ENCODE results near the gene ATP5ME.
A peak's percentile ranks its signal among the peaks of the same experiment; 100 is the strongest.

Gene ATP5ME

DNA sequence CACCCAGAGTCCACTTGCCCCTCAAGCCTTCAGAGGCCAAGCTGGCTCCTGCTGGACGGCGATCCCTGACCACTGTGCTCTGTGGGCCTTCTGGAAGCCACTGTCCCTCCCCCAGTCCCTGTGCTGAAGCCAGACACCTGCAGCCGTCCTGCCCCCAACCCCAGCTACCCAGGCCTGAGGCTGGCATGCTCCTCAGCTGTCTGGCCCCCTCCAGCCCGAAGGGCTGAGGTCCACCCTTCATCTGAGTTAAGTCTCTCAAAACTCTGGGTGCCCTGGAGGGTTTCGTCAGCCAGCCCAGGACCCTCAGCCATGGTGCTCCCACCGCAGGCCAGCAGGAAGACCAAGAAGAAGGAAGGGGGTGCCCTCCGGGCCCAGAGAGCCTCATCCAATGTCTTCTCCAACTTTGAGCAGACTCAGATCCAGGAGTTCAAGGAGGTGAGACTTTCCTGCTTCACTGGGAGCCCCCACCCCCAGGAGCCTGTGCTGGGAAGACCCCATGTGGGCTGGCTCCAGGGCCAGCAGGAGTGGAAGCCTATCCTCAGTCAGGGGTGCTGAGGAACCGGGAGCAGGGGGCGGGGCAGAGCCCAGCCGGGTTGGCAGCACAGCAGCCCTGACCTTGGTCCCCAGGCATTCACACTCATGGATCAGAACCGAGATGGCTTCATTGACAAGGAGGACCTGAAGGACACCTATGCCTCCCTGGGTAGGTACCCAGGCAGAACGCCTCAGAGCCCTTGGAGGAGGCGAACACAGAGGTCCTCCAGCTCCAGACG, 4.4 kb upstream of the ATP5ME start:
- H3K4me3 ChIP-seq (ENCODE audit: low read length): no peak overlapping the region
- TF ChIP-seq, protein P1, sequence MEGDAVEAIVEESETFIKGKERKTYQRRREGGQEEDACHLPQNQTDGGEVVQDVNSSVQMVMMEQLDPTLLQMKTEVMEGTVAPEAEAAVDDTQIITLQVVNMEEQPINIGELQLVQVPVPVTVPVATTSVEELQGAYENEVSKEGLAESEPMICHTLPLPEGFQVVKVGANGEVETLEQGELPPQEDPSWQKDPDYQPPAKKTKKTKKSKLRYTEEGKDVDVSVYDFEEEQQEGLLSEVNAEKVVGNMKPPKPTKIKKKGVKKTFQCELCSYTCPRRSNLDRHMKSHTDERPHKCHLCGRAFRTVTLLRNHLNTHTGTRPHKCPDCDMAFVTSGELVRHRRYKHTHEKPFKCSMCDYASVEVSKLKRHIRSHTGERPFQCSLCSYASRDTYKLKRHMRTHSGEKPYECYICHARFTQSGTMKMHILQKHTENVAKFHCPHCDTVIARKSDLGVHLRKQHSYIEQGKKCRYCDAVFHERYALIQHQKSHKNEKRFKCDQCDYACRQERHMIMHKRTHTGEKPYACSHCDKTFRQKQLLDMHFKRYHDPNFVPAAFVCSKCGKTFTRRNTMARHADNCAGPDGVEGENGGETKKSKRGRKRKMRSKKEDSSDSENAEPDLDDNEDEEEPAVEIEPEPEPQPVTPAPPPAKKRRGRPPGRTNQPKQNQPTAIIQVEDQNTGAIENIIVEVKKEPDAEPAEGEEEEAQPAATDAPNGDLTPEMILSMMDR (IDR thresholded peaks at IDR 0.05; ENCODE audit: insufficient read depth, low read depth, low read length, missing control alignments): no peak
- no peak for DNase-seq (ENCODE audit: low read depth)

DNA sequence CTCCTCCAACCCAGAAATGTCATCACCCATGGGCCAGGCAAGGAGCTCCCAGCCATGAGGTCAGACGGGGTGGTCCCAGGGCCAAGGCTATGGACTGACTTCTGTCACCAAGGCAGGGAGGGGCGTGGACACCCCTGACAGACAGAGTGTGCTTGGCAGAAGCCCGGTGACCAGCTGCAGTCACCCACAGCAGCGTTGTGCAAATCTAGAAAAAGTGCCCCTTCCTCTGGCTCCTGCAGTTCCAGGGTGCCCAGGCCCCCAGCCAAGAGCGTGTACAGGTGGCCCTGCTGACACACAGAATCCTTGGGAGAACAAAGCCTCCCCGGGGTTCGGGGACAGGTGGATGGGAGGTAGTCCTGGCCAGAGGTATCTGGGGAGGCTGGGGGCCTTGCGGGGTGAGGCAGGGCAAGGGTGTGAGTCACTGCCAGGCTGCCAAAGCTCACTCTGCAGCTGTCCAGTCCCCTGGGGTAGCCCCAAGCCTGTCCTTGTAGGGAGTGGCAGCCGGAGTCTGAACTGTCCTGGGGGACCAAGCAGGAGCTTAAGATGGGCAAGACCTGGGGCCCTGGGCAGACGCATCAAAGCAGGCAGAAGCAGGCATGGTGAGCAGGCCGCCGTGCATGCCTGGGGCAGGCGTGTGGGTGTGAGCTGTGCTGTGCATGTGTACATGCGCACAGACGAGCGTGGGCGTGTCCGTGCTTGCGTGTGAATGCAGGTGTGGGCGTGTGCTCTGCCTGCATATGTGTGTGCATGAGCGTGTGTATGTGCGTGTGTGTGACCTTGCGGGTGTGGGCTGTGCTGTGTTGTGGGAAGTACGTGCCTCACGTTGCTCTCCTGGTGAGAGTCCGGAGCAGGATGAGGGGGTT, 3.6 kb upstream of the ATP5ME start:
- peak; percentile 94 for DNase-seq (ENCODE audit: low read depth)
- TF ChIP-seq, protein P1 (IDR thresholded peaks at IDR 0.05; ENCODE audit: insufficient read depth, low read depth, low read length, missing control alignments): no peak

DNA sequence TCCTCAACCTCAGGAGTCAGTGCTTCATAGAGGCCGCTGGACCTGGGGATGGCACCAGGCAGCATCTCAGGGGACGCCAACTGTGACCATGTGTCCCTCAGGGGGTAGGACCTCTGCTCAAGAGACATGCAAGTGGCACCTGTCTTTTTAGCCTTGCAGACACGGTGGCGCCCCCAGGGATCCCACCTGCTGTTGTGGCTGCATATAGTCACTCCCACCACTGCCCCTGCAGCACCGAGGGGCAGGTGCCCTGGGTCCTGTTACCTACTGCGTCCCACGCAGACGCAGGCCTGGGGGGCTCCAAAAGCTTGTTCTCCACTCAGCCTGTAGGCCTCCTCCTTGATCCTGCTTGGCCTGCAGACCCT, 2.8 kb upstream of the ATP5ME start:
- TF ChIP-seq, protein P1 (IDR thresholded peaks at IDR 0.05; ENCODE audit: insufficient read depth, low read depth, low read length, missing control alignments): no peak
- H3K4me3 ChIP-seq (ENCODE audit: low read length): no peak overlapping the region

More for the DNA sequence above, 3.6 kb upstream of the ATP5ME start:
- no peak overlapping the region for H3K4me3 ChIP-seq (ENCODE audit: low read length)

DNA sequence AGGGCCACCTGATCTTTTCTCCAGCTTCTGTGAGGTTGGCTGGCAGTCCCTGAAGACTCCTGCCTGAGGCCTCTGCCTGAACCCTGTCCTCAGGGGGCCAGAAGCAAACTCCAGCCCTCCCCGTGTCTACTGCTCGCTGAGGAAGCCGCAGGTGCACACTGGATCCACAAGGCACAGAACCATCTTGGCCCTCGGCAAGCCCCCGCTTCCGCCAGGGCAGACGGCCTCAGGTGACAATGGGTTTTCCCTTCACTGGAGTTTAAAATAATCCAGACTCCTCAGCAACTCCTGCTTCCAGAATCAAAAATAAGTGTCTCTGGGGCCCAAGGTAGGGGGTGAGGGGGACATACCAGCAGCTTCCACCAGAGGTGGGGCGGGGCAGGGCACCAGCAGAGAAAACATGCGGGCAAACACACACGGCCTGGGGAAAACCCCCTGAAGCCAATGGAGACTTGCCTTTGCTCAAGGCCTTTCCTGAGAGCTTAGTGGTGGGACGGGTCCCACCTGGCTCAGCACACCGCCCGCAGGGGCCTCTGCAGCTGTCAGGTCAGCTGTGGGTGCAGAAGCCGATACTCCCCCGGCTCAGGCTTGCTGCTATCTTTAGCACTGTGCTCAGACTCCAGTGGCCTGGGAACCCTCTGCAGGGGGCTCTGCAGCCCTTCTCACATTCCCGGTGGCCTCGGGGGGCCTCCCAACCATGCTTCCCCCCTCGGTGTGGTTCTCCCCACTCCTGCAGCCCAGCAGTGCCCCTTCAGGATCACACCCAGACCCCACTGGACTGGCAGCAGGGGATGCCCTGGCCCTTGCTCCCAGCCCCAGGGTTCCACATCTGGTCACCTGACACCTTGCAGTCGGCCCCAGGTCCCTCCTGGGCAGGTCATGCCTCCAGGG, 2.1 kb upstream of the ATP5ME start:
- TF ChIP-seq, protein P1 (IDR thresholded peaks at IDR 0.05; ENCODE audit: insufficient read depth, low read depth, low read length, missing control alignments): no peak
- no peak for DNase-seq (ENCODE audit: low read depth)
- no peak overlapping the region for H3K4me3 ChIP-seq (ENCODE audit: low read length)

More for the DNA sequence above, 2.8 kb upstream of the ATP5ME start:
- DNase-seq (ENCODE audit: low read depth): no peak

DNA sequence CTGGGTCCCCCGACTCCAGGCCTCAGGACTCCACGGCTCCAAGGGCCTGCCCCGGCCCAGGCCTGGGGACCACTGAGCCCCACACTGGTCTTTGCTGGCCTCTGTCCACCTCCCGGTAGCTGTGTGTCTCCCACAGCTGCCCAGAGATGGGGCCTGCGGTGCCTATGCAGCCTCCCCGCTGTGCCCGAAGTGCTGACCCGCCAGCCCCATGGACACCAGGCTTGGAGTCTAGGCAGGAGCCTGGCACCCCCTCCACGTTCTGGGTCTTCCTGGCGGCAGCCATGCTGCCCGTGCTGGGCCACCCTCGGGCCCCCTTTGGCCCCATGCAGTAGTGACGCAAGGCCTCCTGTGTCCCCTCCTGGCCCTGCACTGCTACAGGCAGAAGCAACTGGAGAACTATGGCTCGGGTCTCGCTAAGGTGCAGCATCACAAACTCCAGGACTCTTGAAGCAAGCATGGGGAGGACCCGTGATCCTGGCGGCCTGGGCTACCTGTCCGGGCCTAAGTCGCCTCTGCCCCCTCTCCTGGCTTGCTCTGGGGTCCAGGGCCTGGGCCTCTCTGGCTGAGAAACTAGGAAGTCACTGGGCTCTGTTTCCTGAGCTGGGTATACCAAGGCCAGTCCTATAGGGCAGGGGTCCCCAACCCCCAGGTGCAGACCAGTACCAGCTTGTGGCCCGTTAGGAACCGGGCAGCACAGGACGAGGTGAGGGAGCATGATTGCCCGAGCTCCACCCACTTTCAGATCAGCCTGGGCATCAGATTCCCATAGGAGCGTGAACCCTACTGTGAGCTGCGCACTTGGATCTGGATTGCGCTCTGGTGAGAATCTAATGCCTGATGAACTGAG, 1.2 kb upstream of the ATP5ME start:
- DNase-seq (ENCODE audit: low read depth): no peak
- peak overlapping the region; percentile 73 for H3K4me3 ChIP-seq (ENCODE audit: low read length)
- TF ChIP-seq, protein P1 (IDR thresholded peaks at IDR 0.05; ENCODE audit: insufficient read depth, low read depth, low read length, missing control alignments): no peak

Data from epithelial cell of esophagus (primary cell).